Hematopoietic multipotent progenitor cell (in vitro differentiated cells): ENCODE results near the gene C2orf49. TPM values are rescaled to one million over a fixed set of nuclear protein-coding genes. Genes with fewer than 3 reads are reported as not detected.

Experiments used
- DNase-seq, 3 donors: peaks; one replicate each; pipeline ENCODE4 v3.0.0-alpha.2; 2011 to 2015; ENCODE audit warnings: low read depth in 2 of 3, low spot score in 2 of 3
- total RNA-seq: library from RNA; depleted of rRNA; stranded (reverse); fragments of >200 nt; gene quantifications from one replicate; pipeline ENCODE4 v1.2.3, GENCODE V29; 2012

C2orf49 gene
- total RNA-seq, 1 donor = 3.8 TPM

- DNase-seq = peak; percentile 36 to 81 (median 81)
Observed at GRCh38 chr2:105398336-105399206, 61.2 kb downstream of the C2orf49 start, which contains the start of gene FHL2. FHL2 (minus strand) TSS chr2:105399051; CDS start chr2:105386516, 12,535 bp downstream.

Other genes starting within 250 kb of the C2orf49 start
- gene GPR45, start 95.8 kb upstream of the C2orf49 start, total RNA-seq = not detected
- 114 TPM for gene TGFBRAP1, start 7.8 kb upstream of the C2orf49 start, total RNA-seq
- gene FHL2, start 61.5 kb downstream of the C2orf49 start, total RNA-seq = 31.8 TPM